LoVo (cell line): ENCODE data around the gene KIF18B.
A peak's percentile ranks its signal among the peaks of the same experiment; 100 is the strongest.
"Not testable (repeated sequence)": the region's sequence is repeated elsewhere in the genome, so short reads cannot be mapped to it uniquely, and the experiment has no call there.

Experiments
- DNase-seq: peaks from one replicate; pipeline ENCODE4 v3.0.0-alpha.2; 2016; ENCODE audit warnings: low spot score

Gene KIF18B

GRCh38 chr17:44969144-44969780 is 21.7 kb upstream of the KIF18B start:
- no peak for DNase-seq

DNA sequence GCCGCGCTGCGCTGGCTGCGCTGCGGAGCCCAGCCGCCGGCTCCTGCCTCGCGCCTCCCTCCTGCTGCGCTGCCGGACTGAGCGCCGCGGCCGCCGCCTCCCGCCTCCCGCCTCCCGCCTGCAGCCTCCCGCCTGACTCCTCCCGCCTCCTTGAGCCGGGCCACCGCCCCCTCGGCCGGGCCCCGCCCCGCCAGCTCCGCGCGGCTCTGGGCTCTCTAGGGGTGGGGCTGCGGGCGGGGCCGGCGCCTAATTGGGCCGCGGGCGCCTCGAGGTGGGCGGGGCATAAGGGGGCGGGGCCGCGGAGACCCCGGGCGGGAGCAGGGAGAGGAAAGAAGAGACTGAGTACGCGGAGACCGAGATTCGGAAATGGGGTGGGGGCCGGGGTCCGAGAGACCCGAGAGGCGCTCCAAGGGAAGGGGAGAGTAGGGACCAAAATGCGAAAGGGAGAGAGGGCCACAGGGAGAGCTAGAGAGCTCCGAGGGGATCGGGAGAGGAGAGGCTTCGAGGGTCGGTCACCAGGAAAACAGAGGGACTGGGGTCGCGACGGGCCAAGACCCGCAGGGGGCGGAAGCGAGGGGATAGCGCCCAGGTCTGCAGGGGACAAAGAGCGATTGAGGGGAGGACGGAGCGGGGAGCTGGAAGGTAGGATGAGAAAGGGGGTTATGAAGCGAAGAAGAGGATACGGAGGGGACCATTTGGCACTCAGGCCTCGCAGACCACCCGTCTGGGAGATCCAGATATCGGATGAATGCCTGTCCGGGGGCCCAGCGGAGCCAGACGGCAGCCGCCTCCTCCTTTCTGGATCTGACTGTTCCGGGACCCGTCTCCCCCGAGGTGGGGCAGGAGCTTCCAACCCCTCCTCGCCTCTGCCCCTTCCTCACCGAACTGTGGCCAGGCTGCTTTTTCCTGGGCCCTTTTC is 20.9 kb upstream of the KIF18B start, which contains the start of gene C1QL1:
TSS of gene C1QL1 (minus strand) at position 79 of the 919 bp plus-strand sequence. CDS start 255 bp downstream, outside the sequence.
- peak; percentile 89 for DNase-seq

DNA sequence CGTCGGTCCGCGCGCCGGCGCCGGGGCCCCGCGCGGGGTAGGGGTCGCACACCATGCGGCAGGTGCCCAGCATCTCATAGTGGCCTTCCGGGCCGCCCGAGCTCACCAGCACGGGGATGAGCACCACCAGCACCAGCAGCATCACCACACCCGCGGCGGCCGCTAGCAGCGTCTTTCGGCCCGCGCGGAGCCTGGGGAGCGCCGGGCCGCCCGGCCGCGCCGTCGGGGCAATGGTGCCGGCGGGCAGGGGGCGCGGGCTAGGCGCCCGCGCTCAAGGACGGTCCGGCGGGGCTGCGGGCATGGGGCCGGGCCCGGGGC is 20.3 kb upstream of the KIF18B start:
- no peak for DNase-seq

DNA sequence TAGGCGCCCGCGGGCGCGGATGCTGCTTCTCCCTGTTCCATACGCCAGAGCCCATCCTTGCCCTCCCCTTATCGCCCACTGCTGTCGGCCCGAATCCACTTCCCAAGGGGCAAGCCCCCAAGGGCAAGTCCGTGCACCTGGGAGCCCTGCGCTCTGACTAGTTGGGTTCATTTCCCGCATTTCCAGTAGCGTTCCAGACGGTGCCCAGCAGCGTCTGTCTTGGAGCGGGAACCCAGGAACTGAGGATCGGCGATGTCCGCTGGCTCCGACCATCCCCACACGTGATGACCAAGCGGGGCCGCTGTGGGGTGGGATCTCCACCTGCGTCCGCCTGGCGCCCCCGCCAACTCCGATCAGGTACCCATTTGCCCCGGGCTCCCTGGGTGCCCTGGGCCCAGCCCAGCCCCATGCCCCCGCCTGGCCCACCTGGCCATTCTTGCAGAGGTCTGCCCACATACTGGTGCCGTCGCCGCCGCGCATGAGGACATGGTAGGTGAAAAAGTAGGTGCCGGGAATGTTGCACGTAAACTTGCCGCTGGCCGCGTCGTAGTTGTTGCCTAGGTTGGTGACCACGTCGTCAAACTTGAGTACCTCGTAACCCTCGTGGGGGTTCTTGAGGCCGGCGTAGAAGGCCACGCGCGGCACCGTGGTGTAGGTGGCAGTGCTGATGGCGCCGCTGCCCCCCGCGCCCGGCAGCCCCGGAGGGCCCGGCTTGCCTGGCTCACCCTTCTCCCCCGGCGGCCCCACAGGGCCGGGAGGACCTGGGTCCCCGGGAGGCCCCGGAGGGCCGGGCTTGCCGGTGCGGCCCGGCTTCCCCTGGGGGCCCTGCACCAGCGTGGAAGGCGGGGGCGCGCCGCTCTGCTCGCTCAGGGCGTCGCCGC is 19.7 kb upstream of the KIF18B start:
- DNase-seq = no peak

DNA sequence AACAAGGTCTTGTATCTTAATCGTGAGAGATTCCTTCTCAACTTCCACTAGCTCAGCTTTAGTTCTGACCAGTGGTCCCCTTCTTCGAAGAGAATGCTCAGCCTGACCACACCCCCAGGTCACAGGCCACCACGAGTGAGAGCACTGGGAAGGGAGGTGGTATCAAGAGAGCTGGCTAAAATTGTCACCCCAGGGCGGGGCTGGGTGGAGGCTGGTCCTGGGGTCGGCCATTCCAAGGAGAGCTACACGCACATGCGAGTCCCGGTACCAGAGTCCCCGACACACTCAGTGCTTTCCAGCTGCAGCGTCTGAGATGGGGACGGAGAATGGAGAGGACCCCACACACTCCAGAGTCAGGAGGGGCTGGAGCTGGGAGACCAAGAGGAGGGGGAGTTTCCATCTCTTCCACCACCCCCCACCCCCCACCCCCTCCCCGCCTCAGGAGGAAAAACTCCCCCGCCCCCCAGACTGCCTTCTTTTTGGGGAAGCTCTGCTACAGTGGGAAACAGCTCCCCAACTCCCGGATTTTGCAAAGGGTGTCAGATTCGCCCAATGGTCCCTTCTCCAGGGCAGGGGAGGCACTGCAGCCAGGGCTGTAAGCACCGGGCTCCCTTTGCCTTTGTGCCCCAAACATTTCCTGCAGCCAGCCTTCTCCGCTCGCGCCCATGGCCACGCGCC is 18.9 kb upstream of the KIF18B start:
- no peak for DNase-seq

DNA sequence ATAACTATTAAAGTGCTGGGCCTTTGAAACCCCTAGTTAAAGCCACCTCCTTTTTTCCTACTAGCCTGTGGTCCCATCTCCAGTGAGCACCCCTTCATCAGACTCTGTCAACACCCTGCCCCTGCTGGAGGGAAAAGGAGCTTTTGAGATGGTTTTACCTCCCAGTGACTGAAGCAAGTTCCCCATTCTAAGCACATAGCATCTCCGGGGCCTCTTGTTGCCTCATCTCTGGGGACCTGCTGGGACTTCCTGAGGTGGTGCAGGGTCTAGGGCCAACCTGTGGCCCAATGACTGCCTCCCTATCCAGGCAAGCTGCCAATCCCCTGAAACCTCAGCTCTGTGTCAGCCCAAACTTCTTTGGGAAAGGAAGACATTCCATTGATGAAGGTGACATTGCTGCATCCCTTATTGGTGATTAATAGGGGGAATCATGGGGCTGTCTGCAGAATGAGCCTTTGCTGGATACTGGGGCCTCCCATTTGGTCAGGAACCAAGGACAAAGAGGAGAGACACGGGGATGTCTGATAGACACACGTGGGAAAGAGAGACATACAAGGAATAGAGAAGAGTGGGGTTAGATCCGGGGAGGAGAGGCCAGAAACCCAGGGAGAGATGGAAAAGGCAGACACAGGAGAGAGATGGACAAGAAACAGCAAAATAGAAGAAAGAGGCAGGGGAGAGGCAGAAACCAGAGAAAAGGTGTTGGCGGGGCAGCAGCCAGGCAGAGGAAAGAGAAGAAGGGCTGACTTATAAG is 18.1 kb upstream of the KIF18B start:
- DNase-seq = no peak

DNA sequence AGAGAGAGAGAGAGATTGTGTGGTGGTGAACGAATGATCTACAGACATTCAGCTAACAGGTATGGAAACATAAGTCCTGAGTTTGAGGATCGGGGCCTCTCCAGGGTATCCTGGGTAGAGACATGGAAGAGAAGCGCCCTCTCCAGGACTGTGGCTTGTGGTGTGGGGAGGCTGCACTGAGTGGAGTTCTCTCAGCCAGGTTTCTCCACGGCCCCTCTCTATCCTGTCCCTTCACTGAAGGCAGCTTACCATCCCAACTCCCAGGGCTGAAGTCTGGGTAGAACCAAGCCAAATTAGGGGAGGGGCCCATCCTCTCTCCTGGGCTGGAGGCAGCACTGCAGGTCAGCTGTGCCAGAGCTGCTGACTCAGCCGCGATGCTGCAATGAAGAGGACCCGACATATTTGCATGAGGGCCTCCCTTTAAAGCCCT is 14.4 kb upstream of the KIF18B start:
- DNase-seq = no peak

DNA sequence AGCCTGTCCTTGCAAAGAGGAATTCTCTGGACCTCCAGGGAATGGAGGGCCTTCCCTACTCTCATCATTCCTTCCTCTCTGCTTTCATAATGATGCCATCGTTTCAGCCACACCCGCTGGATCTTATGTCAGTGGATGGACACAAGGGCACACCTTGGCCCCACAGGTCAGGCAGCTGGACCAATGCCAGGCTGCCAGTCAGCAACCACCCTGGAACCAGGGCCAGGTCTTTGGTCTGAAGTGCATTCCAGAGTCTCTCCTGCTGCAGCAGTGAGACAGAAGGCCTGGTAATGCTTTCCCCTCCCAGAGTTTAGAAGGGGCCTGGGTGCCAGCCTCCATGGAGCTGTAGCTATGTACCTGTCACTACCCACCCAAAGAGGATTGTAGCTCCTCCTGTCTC is 13.1 kb upstream of the KIF18B start:
- DNase-seq = peak; percentile 28

DNA sequence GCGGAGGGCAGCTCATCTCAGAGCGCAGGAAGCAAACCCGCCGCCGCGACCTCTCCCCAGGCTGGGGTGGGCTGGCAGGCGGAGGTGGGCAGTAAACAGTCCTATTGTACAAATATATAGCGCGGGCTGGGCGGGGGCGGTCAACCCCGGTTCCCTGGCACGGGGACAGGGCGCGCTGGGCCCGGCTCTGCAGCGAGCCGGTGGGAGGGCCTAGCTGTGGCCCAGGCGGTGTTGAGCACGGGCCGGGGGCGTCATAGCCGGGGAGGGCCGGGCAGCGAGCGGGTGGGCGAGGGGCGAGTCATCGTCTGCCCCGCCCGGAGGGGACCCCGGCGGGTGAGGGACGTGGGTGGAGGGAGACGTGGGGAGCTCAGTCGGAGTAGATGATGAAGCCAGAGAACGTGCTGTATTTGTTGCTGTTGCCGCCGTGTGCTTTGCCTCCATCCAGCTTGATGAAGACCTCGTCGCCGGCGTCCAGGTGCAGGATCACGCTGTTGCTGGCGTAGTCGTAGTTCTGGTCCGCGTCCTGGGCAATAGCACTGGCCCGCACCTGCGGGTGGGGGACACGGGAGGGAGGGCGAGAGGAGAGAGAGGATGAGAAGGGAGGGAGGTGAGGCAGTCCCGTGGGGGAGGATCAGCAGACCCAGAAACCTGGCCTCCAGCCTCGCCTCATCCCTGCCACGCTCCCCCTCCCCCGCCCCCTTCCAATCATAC is 12.4 kb upstream of the KIF18B start:
- DNase-seq = no peak

DNA sequence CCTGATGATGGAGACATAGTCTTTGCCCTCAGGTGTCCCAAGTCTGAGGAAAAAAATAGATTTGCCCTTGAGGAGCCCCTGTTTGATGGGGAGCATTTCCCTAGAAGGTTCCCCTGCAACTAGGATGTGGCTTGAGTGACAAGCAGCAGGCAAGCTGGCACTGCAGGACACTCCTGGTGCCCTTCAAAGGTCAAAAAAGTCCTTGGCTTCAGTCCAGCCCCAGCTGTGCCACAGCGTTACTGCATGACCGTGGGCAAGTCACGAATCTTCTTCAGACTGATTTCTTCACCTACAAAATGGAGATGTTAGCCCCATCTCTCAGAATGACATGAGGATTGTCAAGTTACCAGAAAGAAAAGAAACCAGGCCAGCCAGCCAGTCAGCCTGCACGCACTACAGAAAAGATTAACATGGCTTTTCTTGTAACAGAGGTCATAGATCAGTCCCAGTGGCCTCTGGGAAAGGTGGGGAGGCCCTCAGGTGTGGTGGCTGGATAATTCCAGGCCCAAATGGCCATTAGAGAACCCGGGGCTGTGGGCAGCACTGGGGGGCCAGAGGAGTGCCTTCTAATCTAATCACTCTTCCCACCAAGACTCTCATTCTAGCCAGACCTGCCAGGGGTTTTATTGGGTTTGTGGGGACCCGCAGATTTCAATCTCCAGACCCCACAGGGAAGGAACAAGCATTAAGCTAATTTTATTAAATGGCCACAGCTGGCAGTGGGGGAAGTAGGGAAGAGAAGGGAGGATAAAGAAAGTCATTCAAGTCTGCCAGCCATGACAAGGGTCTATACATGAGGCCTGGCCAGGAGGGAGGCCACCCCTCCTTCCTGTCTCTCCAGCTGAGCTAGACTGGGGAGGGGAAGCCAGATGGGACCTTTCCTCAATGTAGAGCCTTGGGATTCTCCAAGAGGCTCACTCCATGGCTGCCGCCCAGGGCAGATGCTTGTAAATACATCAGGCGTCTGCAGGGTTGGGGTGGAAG is 9.7 kb upstream of the KIF18B start:
- no peak for DNase-seq

DNA sequence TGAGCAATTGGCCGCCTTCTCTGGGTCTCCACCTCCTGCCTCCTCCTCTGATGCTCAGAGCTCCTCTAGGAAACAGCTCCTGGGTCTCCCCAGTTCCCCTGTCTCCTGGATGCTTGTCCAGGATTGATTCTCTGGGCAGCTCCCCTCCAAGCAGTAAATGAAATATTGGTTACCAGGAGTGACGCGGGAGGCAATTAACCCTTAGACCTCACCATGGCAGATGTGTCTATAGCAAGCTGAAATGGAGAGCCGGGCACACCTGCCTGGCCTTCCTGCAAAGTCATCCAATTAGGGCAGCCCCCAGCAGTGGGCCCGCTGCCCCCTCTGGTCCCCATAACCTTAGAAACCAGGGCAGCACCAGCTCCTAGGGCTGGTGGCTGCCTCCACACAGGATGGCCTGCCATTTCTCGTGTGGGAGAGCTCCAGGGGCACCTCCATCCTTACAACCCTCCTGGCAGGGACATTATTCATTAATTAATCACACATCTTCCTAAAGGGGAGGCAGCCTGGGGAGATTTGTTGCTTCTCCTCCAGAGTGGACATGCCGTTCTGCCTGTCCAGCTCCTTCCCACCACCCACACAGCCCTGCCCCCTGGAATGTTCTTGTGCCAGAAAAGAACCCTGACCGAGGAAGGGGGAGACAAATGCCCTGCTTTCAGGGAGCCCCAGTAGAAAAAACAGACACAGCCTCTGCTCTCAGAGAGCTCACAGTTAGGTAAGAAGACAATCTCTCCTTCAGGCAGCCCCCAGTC is 8.3 kb upstream of the KIF18B start:
- no peak for DNase-seq

DNA sequence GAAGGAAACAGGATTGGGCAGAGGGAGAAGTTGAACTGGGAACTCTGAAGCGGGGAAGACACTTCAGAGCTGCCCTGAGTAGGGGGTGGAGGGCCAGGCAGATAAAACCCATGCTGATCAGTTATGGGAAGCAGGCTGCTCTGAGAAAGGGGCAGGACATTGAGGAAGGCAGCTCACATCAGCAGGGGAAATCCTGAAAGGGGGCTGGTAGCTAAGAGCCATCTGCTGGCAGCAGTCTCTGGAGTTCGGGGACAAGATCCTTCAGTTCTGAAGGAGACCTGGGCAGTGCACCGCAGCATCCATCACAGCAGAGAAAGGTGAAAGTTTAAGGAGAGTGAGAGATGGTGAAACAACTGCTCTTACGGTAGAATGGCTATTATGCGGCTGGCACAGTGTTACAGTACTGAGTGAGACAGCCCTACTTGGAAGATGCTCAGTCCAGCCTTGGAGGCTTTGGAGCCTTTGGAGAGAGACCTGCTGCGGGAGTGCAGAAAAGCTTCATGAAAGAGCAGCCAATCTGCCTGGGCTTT is 5.4 kb upstream of the KIF18B start:
- DNase-seq = no peak

- no peak for DNase-seq
Measured at GRCh38 chr17:44948315-44948795, 782 bp upstream of the KIF18B start.

GRCh38 chr17:44945652-44946051 is 1.9 kb downstream of the KIF18B start:
- DNase-seq = not testable (repeated sequence)

DNA sequence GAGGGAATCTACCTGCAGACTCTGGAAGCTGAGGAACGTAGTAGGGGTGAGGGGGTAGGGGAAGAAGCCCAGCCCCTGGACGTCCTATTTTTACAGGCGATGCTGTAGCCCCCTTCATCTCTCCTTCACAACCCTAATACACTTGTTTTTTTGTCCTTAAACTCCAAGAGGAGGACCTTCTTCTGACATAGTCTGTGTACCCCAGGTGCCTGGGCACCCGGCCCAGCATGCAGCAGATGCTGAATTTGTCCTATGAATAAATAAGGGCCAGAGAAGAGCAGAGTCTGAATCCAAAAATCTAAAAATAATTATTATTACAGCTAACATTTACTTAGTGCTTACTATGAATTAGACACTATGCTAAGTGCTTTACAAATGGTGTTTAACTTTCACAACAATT is 5.1 kb downstream of the KIF18B start:
- no peak for DNase-seq

- DNase-seq = no peak
Measured at GRCh38 chr17:44941712-44942331, 5.8 kb downstream of the KIF18B start.

- DNase-seq = no peak
Measured at GRCh38 chr17:44940768-44941167, 6.8 kb downstream of the KIF18B start.

- DNase-seq = no peak
Measured at GRCh38 chr17:44940317-44940716, 7.3 kb downstream of the KIF18B start.
